ENCODE data around the gene PI4K2A. TPM values are rescaled to one million over a fixed set of nuclear protein-coding genes. Genes with fewer than 3 reads are reported as not detected.

The PI4K2A gene
- total RNA-seq, 3 donors from 2014 or later = 18.0 to 24.8 (median 21.5) TPM

DNA sequence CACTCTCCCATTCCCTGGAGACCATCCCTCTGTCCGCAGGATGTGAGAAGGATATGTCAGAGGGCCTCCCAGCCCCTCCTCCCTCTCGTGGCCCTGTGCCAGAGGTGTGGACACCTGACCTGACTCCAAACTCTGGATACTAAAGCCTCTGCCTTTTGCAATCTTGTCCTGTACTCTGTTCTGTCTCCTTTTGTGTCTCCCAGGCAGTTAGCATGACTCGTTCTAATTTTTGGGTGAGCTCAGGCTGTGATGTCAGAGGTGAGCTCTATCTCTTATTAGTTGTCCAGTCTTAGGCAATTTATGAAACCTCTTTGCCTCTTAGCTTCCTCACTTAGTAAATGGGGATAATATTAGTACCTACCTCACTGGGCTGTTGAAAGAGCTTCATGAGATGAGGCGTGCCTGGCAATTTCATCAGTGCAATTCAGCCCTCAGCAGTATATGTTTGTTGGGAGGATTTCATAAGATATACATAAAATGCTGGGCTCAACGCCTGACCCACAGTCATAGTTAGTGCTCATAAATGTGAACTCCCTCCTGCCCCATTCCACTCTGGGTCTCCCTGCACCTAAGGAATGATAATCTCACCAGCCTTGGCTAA lies 84.0 kb downstream of the PI4K2A start:
- TF ChIP-seq, protein P1, sequence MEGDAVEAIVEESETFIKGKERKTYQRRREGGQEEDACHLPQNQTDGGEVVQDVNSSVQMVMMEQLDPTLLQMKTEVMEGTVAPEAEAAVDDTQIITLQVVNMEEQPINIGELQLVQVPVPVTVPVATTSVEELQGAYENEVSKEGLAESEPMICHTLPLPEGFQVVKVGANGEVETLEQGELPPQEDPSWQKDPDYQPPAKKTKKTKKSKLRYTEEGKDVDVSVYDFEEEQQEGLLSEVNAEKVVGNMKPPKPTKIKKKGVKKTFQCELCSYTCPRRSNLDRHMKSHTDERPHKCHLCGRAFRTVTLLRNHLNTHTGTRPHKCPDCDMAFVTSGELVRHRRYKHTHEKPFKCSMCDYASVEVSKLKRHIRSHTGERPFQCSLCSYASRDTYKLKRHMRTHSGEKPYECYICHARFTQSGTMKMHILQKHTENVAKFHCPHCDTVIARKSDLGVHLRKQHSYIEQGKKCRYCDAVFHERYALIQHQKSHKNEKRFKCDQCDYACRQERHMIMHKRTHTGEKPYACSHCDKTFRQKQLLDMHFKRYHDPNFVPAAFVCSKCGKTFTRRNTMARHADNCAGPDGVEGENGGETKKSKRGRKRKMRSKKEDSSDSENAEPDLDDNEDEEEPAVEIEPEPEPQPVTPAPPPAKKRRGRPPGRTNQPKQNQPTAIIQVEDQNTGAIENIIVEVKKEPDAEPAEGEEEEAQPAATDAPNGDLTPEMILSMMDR (IDR thresholded peaks at IDR 0.05) = no peak
- TF ChIP-seq POLR2AphosphoS5 (IDR thresholded peaks at IDR 0.05) (no peak), POLR2A (IDR thresholded peaks at IDR 0.05) (no peak)
- intact Hi-C loops (cut with DNase I; ENCODE audit: low total_unique reads) = no loop called here
- H3K27me3 ChIP-seq = no peaks in the 10 kb centered on the region
- peaks cover 0 to 3% of the 10 kb centered on the region in 2 donors for H3K4me1 ChIP-seq
- peak overlapping the region in 1 of 2 donors; percentile 19 for H3K27ac ChIP-seq
- no peaks in the 10 kb centered on the region for H3K9me3 ChIP-seq
- DNase-seq (ENCODE audit: low spot score in 2 of 2) = no peak
- H3K36me3 ChIP-seq = no peaks in the 10 kb centered on the region
- H3K4me3 ChIP-seq = no peak overlapping the region

Other genes with a start within 250 kb of the PI4K2A start
- gene RRP12, start 239.3 kb upstream of the PI4K2A start, total RNA-seq = 10 to 100 TPM in 2 of 3 donors, 1 to 10 TPM in 1; 7.7 to 17.7 (median 15.7) TPM
- gene PGAM1, start 214.5 kb upstream of the PI4K2A start, total RNA-seq = 100 to 1,000 TPM; 162 to 182 (median 171) TPM
- 10 to 100 TPM; 27.7 to 37.9 (median 36.7) TPM for gene EXOSC1, start 194.7 kb upstream of the PI4K2A start, total RNA-seq
- gene ZDHHC16, start 194.5 kb upstream of the PI4K2A start, total RNA-seq = 10 to 100 TPM; 21.6 to 53.1 (median 44.6) TPM
- gene MMS19, start 142.2 kb upstream of the PI4K2A start, total RNA-seq = 100 to 1,000 TPM in 1 of 3 donors, 10 to 100 TPM in 2; 73.0 to 109 (median 78.7) TPM
- gene UBTD1, start 141.7 kb upstream of the PI4K2A start, total RNA-seq = 10 to 100 TPM in 2 of 3 donors, 1 to 10 TPM in 1; 9.9 to 14.7 (median 12.4) TPM
- not detected for gene ANKRD2, start 67.9 kb upstream of the PI4K2A start, total RNA-seq
- 10 to 100 TPM in 1 of 3 donors, 1 to 10 TPM in 2; 1.9 to 11.0 (median 2.3) TPM for gene HOGA1, start 56.3 kb upstream of the PI4K2A start, total RNA-seq
- gene C10orf62, start 51.0 kb upstream of the PI4K2A start, total RNA-seq = under 1 TPM in 2 of 3 donors, not detected in 1; 0.32 to 0.33 TPM
- 1 to 10 TPM; 3.5 to 9.4 (median 6.9) TPM for gene MORN4, start 7.2 kb upstream of the PI4K2A start, total RNA-seq
- 10 to 100 TPM; 23.9 to 42.4 (median 39.0) TPM for gene AVPI1, start 46.6 kb downstream of the PI4K2A start, total RNA-seq
- gene MARVELD1, start 73.1 kb downstream of the PI4K2A start, total RNA-seq = 10 to 100 TPM; 13.4 to 19.8 (median 16.2) TPM
- gene ZFYVE27, start 96.5 kb downstream of the PI4K2A start, total RNA-seq = 10 to 100 TPM; 26.9 to 37.6 (median 29.2) TPM
- gene SFRP5, start 131.3 kb downstream of the PI4K2A start, total RNA-seq = 1 to 10 TPM in 1 of 3 donors, under 1 TPM in 2; 0.29 to 1.8 (median 0.33) TPM
- gene GOLGA7B, start 209.2 kb downstream of the PI4K2A start, total RNA-seq = 1 to 10 TPM in 1 of 3 donors, under 1 TPM in 2; 0.33 to 3.2 (median 0.59) TPM

Measured in breast epithelium (tissue), 4 donors.